ENCODE measurements around the gene FITM1.

FITM1 gene

GRCh38 chr14:24149302-24149969, 19.0 kb downstream of the FITM1 start:
- Histone ChIP-seq H3K4me3 (ENCODE audit: control insufficient read depth in 1 of 7, extremely low read depth in 1 of 7, insufficient read depth in 4 of 7, low read depth in 2 of 7, low read length in 6 of 7) (no peak overlapping the region), H3K9me3 (ENCODE audit: control extremely low read depth in 1 of 5, control insufficient read depth in 4 of 5, insufficient read depth in 2 of 5, low read depth in 1 of 5, low read length in 4 of 5) (no peaks in the 10 kb centered on the region), H3K36me3 (ENCODE audit: control insufficient read depth in 4 of 4, insufficient read depth in 4 of 4, low read length in 3 of 4) (peaks cover 14 to 46% (median 32%) of the 10 kb centered on the region in 4 experiments), H3K27ac (ENCODE audit: insufficient read depth in 1 of 2, low read depth in 1 of 2, low read length in 2 of 2, poor library complexity in 1 of 2, severe bottlenecking in 2 of 2) (no peak overlapping the region), H3K4me1 (ENCODE audit: control extremely low read depth in 1 of 4, control insufficient read depth in 4 of 4, insufficient read depth in 4 of 4, low read length in 3 of 4) (peaks cover 4 to 27% (median 23%) of the 10 kb centered on the region in 4 experiments), H3K27me3 (replicated peaks in 2 of 5; ENCODE audit: control insufficient read depth in 4 of 5, insufficient read depth in 5 of 5, low read length in 4 of 5) (no peaks in the 10 kb centered on the region)
- ChIA-PET CTCF (interaction anchor here (0.6 to 11.6 kb wide), 5 partner anchors 8 to 15 kb away, joined by 3 to 112 read pairs (median 3); partner anchors contain the start of genes EMC9 and IRF9), POLR2A (no interaction called here)
- WGBS (ENCODE audit: insufficient coverage): 100% methylated on average over 2 of the region's 3 CpGs
- no peak for DNase-seq

DNA sequence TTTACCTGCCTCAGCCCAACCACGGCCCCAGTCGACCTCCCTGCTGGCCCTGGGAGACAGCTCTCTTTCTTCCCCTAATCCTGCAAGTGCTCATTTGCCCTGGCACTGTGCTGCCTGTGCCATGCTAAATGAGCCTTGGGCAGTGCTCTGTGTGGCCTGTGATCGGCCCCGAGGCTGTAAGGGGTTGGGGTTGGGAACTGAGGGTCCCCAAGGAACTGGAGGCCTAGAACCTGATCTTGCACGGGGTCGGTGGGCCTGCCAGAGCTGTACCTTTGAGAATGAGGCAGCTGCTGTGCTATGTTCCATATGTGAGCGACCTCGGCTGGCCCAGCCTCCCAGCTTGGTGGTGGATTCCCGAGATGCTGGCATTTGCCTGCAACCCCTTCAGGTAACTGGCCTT, 19.6 kb downstream of the FITM1 start:
- Histone ChIP-seq H3K4me1 (ENCODE audit: control extremely low read depth in 1 of 4, control insufficient read depth in 4 of 4, insufficient read depth in 4 of 4, low read length in 3 of 4) (peaks cover 4 to 24% (median 21%) of the 10 kb centered on the region in 4 experiments), H3K9me3 (ENCODE audit: control extremely low read depth in 1 of 5, control insufficient read depth in 4 of 5, insufficient read depth in 2 of 5, low read depth in 1 of 5, low read length in 4 of 5) (no peaks in the 10 kb centered on the region), H3K27me3 (replicated peaks in 2 of 5; ENCODE audit: control insufficient read depth in 4 of 5, insufficient read depth in 5 of 5, low read length in 4 of 5) (no peaks in the 10 kb centered on the region), H3K4me3 (ENCODE audit: control insufficient read depth in 1 of 7, extremely low read depth in 1 of 7, insufficient read depth in 4 of 7, low read depth in 2 of 7, low read length in 6 of 7) (no peak overlapping the region), H3K36me3 (ENCODE audit: control insufficient read depth in 4 of 4, insufficient read depth in 4 of 4, low read length in 3 of 4) (peaks cover 20 to 51% (median 36%) of the 10 kb centered on the region in 4 experiments), H3K27ac (ENCODE audit: insufficient read depth in 1 of 2, low read depth in 1 of 2, low read length in 2 of 2, poor library complexity in 1 of 2, severe bottlenecking in 2 of 2) (no peak overlapping the region)
- CTCF ChIA-PET: interaction anchor here (0.6 to 11.6 kb wide), 5 partner anchors 9 to 30 kb away, joined by 3 to 112 read pairs (median 3); partner anchors contain the start of genes EMC9 and IRF9
- no peak for DNase-seq
- POLR2A ChIA-PET: no interaction called here
- 95% methylated on average over 7 of the region's 9 CpGs for WGBS (ENCODE audit: insufficient coverage)

- Histone ChIP-seq H3K27me3 (replicated peaks in 2 of 5; ENCODE audit: control insufficient read depth in 4 of 5, insufficient read depth in 5 of 5, low read length in 4 of 5) (no peaks in the 10 kb centered on the region), H3K27ac (ENCODE audit: insufficient read depth in 1 of 2, low read depth in 1 of 2, low read length in 2 of 2, poor library complexity in 1 of 2, severe bottlenecking in 2 of 2) (no peak overlapping the region), H3K9me3 (ENCODE audit: control extremely low read depth in 1 of 5, control insufficient read depth in 4 of 5, insufficient read depth in 2 of 5, low read depth in 1 of 5, low read length in 4 of 5) (no peaks in the 10 kb centered on the region), H3K36me3 (ENCODE audit: control insufficient read depth in 4 of 4, insufficient read depth in 4 of 4, low read length in 3 of 4) (peaks cover 25 to 56% (median 41%) of the 10 kb centered on the region in 4 experiments), H3K4me1 (ENCODE audit: control extremely low read depth in 1 of 4, control insufficient read depth in 4 of 4, insufficient read depth in 4 of 4, low read length in 3 of 4) (peaks cover 4 to 18% (median 16%) of the 10 kb centered on the region in 4 experiments), H3K4me3 (ENCODE audit: control insufficient read depth in 1 of 7, extremely low read depth in 1 of 7, insufficient read depth in 4 of 7, low read depth in 2 of 7, low read length in 6 of 7) (no peak overlapping the region)
- DNase-seq: no peak
- CTCF ChIA-PET: interaction anchor here (0.8 to 11.6 kb wide), 5 partner anchors 9 to 41 kb away, joined by 3 to 112 read pairs (median 4); partner anchors contain the start of genes EMC9 and IRF9
- WGBS (ENCODE audit: insufficient coverage): 100% methylated on average over 7 of the region's 9 CpGs
- POLR2A ChIA-PET: no interaction called here
Measured at GRCh38 chr14:24150567-24150966, 20.1 kb downstream of the FITM1 start.

- WGBS (ENCODE audit: insufficient coverage): 96% methylated on average over 8 of the region's 9 CpGs
- ChIA-PET POLR2A (no interaction called here), CTCF (interaction anchor here (0.8 to 11.6 kb wide), 5 partner anchors 10 to 58 kb away, joined by 3 to 112 read pairs (median 3); partner anchors contain the start of gene IRF9)
- H3K9me3 ChIP-seq (ENCODE audit: control extremely low read depth in 1 of 5, control insufficient read depth in 4 of 5, insufficient read depth in 2 of 5, low read depth in 1 of 5, low read length in 4 of 5): no peaks in the 10 kb centered on the region
- no peak overlapping the region for H3K27ac ChIP-seq (ENCODE audit: insufficient read depth in 1 of 2, low read depth in 1 of 2, low read length in 2 of 2, poor library complexity in 1 of 2, severe bottlenecking in 2 of 2)
- DNase-seq: no peak
- no peaks in the 10 kb centered on the region for H3K27me3 ChIP-seq (replicated peaks in 2 of 5; ENCODE audit: control insufficient read depth in 4 of 5, insufficient read depth in 5 of 5, low read length in 4 of 5)
- H3K4me1 ChIP-seq (ENCODE audit: control extremely low read depth in 1 of 4, control insufficient read depth in 4 of 4, insufficient read depth in 4 of 4, low read length in 3 of 4): peaks cover under 1 to 14% (median 12%) of the 10 kb centered on the region in 4 experiments
- H3K4me3 ChIP-seq (ENCODE audit: control insufficient read depth in 1 of 7, extremely low read depth in 1 of 7, insufficient read depth in 4 of 7, low read depth in 2 of 7, low read length in 6 of 7): no peak overlapping the region
- H3K36me3 ChIP-seq (ENCODE audit: control insufficient read depth in 4 of 4, insufficient read depth in 4 of 4, low read length in 3 of 4): peaks cover 26 to 60% (median 43%) of the 10 kb centered on the region in 4 experiments
Measured at GRCh38 chr14:24150993-24151392, 20.5 kb downstream of the FITM1 start.

DNA sequence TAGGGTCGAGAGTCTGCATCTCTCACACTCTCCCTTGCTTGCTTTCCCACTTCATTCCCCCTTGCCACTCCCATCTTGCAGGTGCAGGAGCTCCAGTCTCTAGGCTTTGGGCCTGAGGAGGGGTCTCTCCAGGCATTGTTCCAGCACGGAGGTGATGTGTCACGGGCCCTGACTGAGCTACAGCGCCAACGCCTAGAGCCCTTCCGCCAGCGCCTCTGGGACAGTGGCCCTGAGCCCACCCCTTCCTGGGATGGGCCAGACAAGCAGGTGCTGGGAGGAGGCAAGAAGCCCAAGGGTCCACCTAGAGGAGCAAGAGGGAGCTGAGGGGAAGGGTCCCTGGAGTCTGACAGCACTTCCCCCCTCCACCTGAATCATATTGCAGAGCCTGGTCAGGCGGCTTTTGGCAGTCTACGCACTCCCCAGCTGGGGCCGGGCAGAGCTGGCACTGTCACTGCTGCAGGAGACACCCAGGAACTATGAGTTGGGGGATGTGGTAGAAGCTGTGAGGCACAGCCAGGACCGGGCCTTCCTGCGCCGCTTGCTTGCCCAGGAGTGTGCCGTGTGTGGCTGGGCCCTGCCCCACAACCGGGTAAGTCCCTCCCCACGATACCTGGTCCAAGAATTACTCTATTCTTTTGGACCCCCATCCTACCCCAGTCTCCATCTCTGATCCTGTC, 21.1 kb downstream of the FITM1 start:
- ChIA-PET CTCF (interaction anchor here (0.9 to 11.6 kb wide), 4 partner anchors 9 to 137 kb away, joined by 3 to 112 read pairs (median 4); partner anchors contain the start of gene IRF9), POLR2A (interaction anchor here (1.0 kb wide), 1 partner anchor 37 kb away, joined by 6 read pairs; the partner anchor contains the start of genes DCAF11 and NRL)
- H3K9me3 ChIP-seq (ENCODE audit: control extremely low read depth in 1 of 5, control insufficient read depth in 4 of 5, insufficient read depth in 2 of 5, low read depth in 1 of 5, low read length in 4 of 5): no peaks in the 10 kb centered on the region
- no peak for DNase-seq
- H3K27ac ChIP-seq (ENCODE audit: insufficient read depth in 1 of 2, low read depth in 1 of 2, low read length in 2 of 2, poor library complexity in 1 of 2, severe bottlenecking in 2 of 2): no peak overlapping the region
- 91% methylated on average over 9 of the region's 16 CpGs for WGBS (ENCODE audit: insufficient coverage)
- peaks cover 26 to 64% (median 45%) of the 10 kb centered on the region in 4 experiments for H3K36me3 ChIP-seq (ENCODE audit: control insufficient read depth in 4 of 4, insufficient read depth in 4 of 4, low read length in 3 of 4)
- H3K4me3 ChIP-seq (ENCODE audit: control insufficient read depth in 1 of 7, extremely low read depth in 1 of 7, insufficient read depth in 4 of 7, low read depth in 2 of 7, low read length in 6 of 7): no peak overlapping the region
- peaks cover 0 to 11% (median 9%) of the 10 kb centered on the region in 4 experiments for H3K4me1 ChIP-seq (ENCODE audit: control extremely low read depth in 1 of 4, control insufficient read depth in 4 of 4, insufficient read depth in 4 of 4, low read length in 3 of 4)
- H3K27me3 ChIP-seq (replicated peaks in 2 of 5; ENCODE audit: control insufficient read depth in 4 of 5, insufficient read depth in 5 of 5, low read length in 4 of 5): no peaks in the 10 kb centered on the region

- no peaks in the 10 kb centered on the region for H3K9me3 ChIP-seq (ENCODE audit: control extremely low read depth in 1 of 5, control insufficient read depth in 4 of 5, insufficient read depth in 2 of 5, low read depth in 1 of 5, low read length in 4 of 5)
- H3K27ac ChIP-seq (ENCODE audit: insufficient read depth in 1 of 2, low read depth in 1 of 2, low read length in 2 of 2, poor library complexity in 1 of 2, severe bottlenecking in 2 of 2): peak overlapping the region in 1 of 2 experiments; percentile 20
- H3K4me3 ChIP-seq (ENCODE audit: control insufficient read depth in 1 of 7, extremely low read depth in 1 of 7, insufficient read depth in 4 of 7, low read depth in 2 of 7, low read length in 6 of 7): no peak overlapping the region
- DNase-seq: no peak
- no peaks in the 10 kb centered on the region for H3K27me3 ChIP-seq (replicated peaks in 2 of 5; ENCODE audit: control insufficient read depth in 4 of 5, insufficient read depth in 5 of 5, low read length in 4 of 5)
- POLR2A ChIA-PET: interaction anchor here (0.6 kb wide), 1 partner anchor 14 kb away, joined by 3 read pairs; the partner anchor contains the start of gene EMC9
- CTCF ChIA-PET: interaction anchor here (1.1 to 1.7 kb wide), 5 partner anchors 8 to 47 kb away, joined by 3 to 7 read pairs (median 6); partner anchors contain the start of genes EMC9 and PSME2
- peaks cover 25 to 77% (median 54%) of the 10 kb centered on the region in 4 experiments for H3K36me3 ChIP-seq (ENCODE audit: control insufficient read depth in 4 of 4, insufficient read depth in 4 of 4, low read length in 3 of 4)
- over 99% methylated on average over 8 of the region's 10 CpGs for WGBS (ENCODE audit: insufficient coverage)
- H3K4me1 ChIP-seq (ENCODE audit: control extremely low read depth in 1 of 4, control insufficient read depth in 4 of 4, insufficient read depth in 4 of 4, low read length in 3 of 4): peaks cover 0 to 1% (median 0%) of the 10 kb centered on the region in 4 experiments
Measured at GRCh38 chr14:24155100-24155499, 24.6 kb downstream of the FITM1 start.

Measured in common myeloid progenitor, CD34-positive (primary cell).